ENCODE measurements around the gene DDX4. TPM values are rescaled to one million over a fixed set of nuclear protein-coding genes. Genes with fewer than 3 reads are reported as not detected.

DDX4 gene
- total and polyA plus RNA-seq, 5 donors from 2014 or later: not detected

- H3K4me1 ChIP-seq (ENCODE audit: control insufficient read depth, insufficient read depth, low read length, poor library complexity, severe bottlenecking): no peaks in the 10 kb centered on the region
- Mint-ChIP-seq H3K27me3 (peaks cover 17% of the 10 kb centered on the region), H3K36me3 (no peaks in the 10 kb centered on the region), H3K27ac (no peak overlapping the region), H3K4me3 (no peak overlapping the region), H3K9me3 (peaks cover 0 to 6% (median 0%) of the 10 kb centered on the region in 7 donors), H3K4me1 (peaks cover 11 to 25% (median 16%) of the 10 kb centered on the region in 4 donors)
- H3K27me3 ChIP-seq (ENCODE audit: control insufficient read depth, insufficient read depth, low read length): no peaks in the 10 kb centered on the region
- no peak overlapping the region for H3K4me3 ChIP-seq (ENCODE audit: low read depth, low read length)
- no peaks in the 10 kb centered on the region for H3K9me3 ChIP-seq (ENCODE audit: control insufficient read depth in 2 of 2, low read length in 2 of 2)
- DNase-seq (no peak), ATAC-seq (ENCODE audit: low read depth in 2 of 2) (no peak)
- no peaks in the 10 kb centered on the region for H3K36me3 ChIP-seq (ENCODE audit: control insufficient read depth, insufficient read depth, low read length)
- no peak overlapping the region for H3K27ac ChIP-seq (ENCODE audit: insufficient read depth, low read length, poor library complexity, severe bottlenecking)
These were observed 122.4 kb downstream of the DDX4 start for GRCh38 chr5:55860288-55860687.

GRCh38 chr5:55860709-55861108 lies 122.8 kb downstream of the DDX4 start:
- Mint-ChIP-seq H3K36me3 (no peaks in the 10 kb centered on the region), H3K4me3 (no peak overlapping the region), H3K9me3 (peaks cover 0 to 6% (median 0%) of the 10 kb centered on the region in 7 donors), H3K27ac (no peak overlapping the region), H3K27me3 (peaks cover 17% of the 10 kb centered on the region), H3K4me1 (peaks cover 10 to 20% (median 13%) of the 10 kb centered on the region in 4 donors)
- no peaks in the 10 kb centered on the region for H3K9me3 ChIP-seq (ENCODE audit: control insufficient read depth in 2 of 2, low read length in 2 of 2)
- no peak overlapping the region for H3K4me3 ChIP-seq (ENCODE audit: low read depth, low read length)
- H3K4me1 ChIP-seq (ENCODE audit: control insufficient read depth, insufficient read depth, low read length, poor library complexity, severe bottlenecking): no peaks in the 10 kb centered on the region
- DNase-seq (no peak), ATAC-seq (ENCODE audit: low read depth in 2 of 2) (no peak)
- H3K36me3 ChIP-seq (ENCODE audit: control insufficient read depth, insufficient read depth, low read length): no peaks in the 10 kb centered on the region
- H3K27me3 ChIP-seq (ENCODE audit: control insufficient read depth, insufficient read depth, low read length): no peaks in the 10 kb centered on the region
- no peak overlapping the region for H3K27ac ChIP-seq (ENCODE audit: insufficient read depth, low read length, poor library complexity, severe bottlenecking)

- H3K4me1 Mint-ChIP-seq: no peaks in the 10 kb centered on the region
- no peak overlapping the region for H3K4me3 ChIP-seq (ENCODE audit: low read depth, low read length)
- peaks cover 0 to 6% (median 0%) of the 10 kb centered on the region in 7 donors for H3K9me3 Mint-ChIP-seq
- no peaks in the 10 kb centered on the region for H3K36me3 ChIP-seq (ENCODE audit: control insufficient read depth, insufficient read depth, low read length)
- ATAC-seq (ENCODE audit: low read depth in 2 of 2): no peak
- no peaks in the 10 kb centered on the region for H3K4me1 ChIP-seq (ENCODE audit: control insufficient read depth, insufficient read depth, low read length, poor library complexity, severe bottlenecking)
- no peak overlapping the region for H3K4me3 Mint-ChIP-seq
- H3K27me3 Mint-ChIP-seq: peaks cover 3% of the 10 kb centered on the region
- H3K27ac Mint-ChIP-seq: no peak overlapping the region
- no peak overlapping the region for H3K27ac ChIP-seq (ENCODE audit: insufficient read depth, low read length, poor library complexity, severe bottlenecking)
- no peaks in the 10 kb centered on the region for H3K36me3 Mint-ChIP-seq
- H3K27me3 ChIP-seq (ENCODE audit: control insufficient read depth, insufficient read depth, low read length): no peaks in the 10 kb centered on the region
- DNase-seq: no peak
- no peaks in the 10 kb centered on the region for H3K9me3 ChIP-seq (ENCODE audit: control insufficient read depth in 2 of 2, low read length in 2 of 2)
These were observed 127.0 kb downstream of the DDX4 start for GRCh38 chr5:55864606-55865541.

GRCh38 chr5:55865831-55866230 lies 128.0 kb downstream of the DDX4 start:
- Histone ChIP-seq H3K36me3 (ENCODE audit: control insufficient read depth, insufficient read depth, low read length) (no peaks in the 10 kb centered on the region), H3K27me3 (ENCODE audit: control insufficient read depth, insufficient read depth, low read length) (no peaks in the 10 kb centered on the region), H3K4me3 (ENCODE audit: low read depth, low read length) (no peak overlapping the region), H3K27ac (ENCODE audit: insufficient read depth, low read length, poor library complexity, severe bottlenecking) (no peak overlapping the region), H3K4me1 (ENCODE audit: control insufficient read depth, insufficient read depth, low read length, poor library complexity, severe bottlenecking) (no peaks in the 10 kb centered on the region), H3K9me3 (ENCODE audit: control insufficient read depth in 2 of 2, low read length in 2 of 2) (no peaks in the 10 kb centered on the region)
- Mint-ChIP-seq H3K27ac (no peak overlapping the region), H3K9me3 (peaks cover 0 to 3% (median 0%) of the 10 kb centered on the region in 7 donors), H3K27me3 (peaks cover 13% of the 10 kb centered on the region), H3K36me3 (no peaks in the 10 kb centered on the region), H3K4me1 (no peaks in the 10 kb centered on the region), H3K4me3 (no peak overlapping the region)
- DNase-seq: no peak
- no peak for ATAC-seq (ENCODE audit: low read depth in 2 of 2)

- Mint-ChIP-seq H3K36me3 (no peaks in the 10 kb centered on the region), H3K9me3 (peaks cover 0 to 3% (median 0%) of the 10 kb centered on the region in 7 donors), H3K27me3 (peaks cover 18% of the 10 kb centered on the region), H3K4me1 (no peaks in the 10 kb centered on the region), H3K27ac (no peak overlapping the region), H3K4me3 (no peak overlapping the region)
- no peaks in the 10 kb centered on the region for H3K36me3 ChIP-seq (ENCODE audit: control insufficient read depth, insufficient read depth, low read length)
- no peak for DNase-seq
- no peaks in the 10 kb centered on the region for H3K9me3 ChIP-seq (ENCODE audit: control insufficient read depth in 2 of 2, low read length in 2 of 2)
- no peak overlapping the region for H3K4me3 ChIP-seq (ENCODE audit: low read depth, low read length)
- no peaks in the 10 kb centered on the region for H3K27me3 ChIP-seq (ENCODE audit: control insufficient read depth, insufficient read depth, low read length)
- H3K4me1 ChIP-seq (ENCODE audit: control insufficient read depth, insufficient read depth, low read length, poor library complexity, severe bottlenecking): no peaks in the 10 kb centered on the region
- ATAC-seq (ENCODE audit: low read depth in 2 of 2): no peak
- no peak overlapping the region for H3K27ac ChIP-seq (ENCODE audit: insufficient read depth, low read length, poor library complexity, severe bottlenecking)
These were observed 128.6 kb downstream of the DDX4 start for GRCh38 chr5:55866485-55866884.

Other genes starting within 250 kb of the DDX4 start
- gene PLPP1, start 203.1 kb upstream of the DDX4 start, total RNA-seq: 8.1 TPM
- gene PLPP1, start 203.1 kb upstream of the DDX4 start, polyA plus RNA-seq: 10 to 100 TPM in 1 of 4 donors, 1 to 10 TPM in 3; 5.7 to 10.1 (median 8.5) TPM
- 21.1 TPM for gene SLC38A9, start 25.7 kb upstream of the DDX4 start, total RNA-seq
- 10 to 100 TPM; 16.3 to 20.7 (median 18.5) TPM for gene SLC38A9, start 25.7 kb upstream of the DDX4 start, polyA plus RNA-seq
- gene IL31RA, start 113.3 kb downstream of the DDX4 start, total RNA-seq: not detected
- not detected for gene IL31RA, start 113.3 kb downstream of the DDX4 start, polyA plus RNA-seq